Suppressor macrophage treated with lipopolysaccharide for 4 hours (primary cell): ENCODE results near the gene CALB2.
"Not testable (repeated sequence)": the region's sequence is repeated elsewhere in the genome, so short reads cannot be mapped to it uniquely, and the experiment has no call there.

Experiments
- DNase-seq: peaks from one replicate; pipeline ENCODE4 v3.0.0-alpha.2; 2020

The CALB2 gene

GRCh38 chr16:71353736-71354135, 4.8 kb upstream of the CALB2 start:
- DNase-seq = no peak

DNA sequence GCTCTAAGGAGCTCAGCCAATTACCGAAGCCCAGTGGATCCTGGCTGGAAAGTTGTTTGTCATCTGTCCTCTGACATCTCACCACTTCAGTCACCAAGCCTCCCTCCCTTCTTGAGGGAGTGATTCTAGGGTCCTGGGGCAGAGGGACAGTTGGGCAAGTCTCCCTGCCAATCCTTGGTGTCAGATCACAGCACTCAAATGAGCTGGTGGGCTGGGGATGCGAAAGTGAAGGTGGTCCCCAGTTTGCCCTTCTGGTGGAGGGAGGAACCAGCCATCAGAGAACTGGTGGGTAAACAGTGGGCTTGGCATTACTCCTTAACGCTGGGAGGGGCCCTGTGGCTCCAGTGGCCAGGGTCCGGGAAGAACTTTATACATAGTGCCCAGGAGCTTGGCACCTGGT, 4.4 kb upstream of the CALB2 start:
- DNase-seq = no peak

DNA sequence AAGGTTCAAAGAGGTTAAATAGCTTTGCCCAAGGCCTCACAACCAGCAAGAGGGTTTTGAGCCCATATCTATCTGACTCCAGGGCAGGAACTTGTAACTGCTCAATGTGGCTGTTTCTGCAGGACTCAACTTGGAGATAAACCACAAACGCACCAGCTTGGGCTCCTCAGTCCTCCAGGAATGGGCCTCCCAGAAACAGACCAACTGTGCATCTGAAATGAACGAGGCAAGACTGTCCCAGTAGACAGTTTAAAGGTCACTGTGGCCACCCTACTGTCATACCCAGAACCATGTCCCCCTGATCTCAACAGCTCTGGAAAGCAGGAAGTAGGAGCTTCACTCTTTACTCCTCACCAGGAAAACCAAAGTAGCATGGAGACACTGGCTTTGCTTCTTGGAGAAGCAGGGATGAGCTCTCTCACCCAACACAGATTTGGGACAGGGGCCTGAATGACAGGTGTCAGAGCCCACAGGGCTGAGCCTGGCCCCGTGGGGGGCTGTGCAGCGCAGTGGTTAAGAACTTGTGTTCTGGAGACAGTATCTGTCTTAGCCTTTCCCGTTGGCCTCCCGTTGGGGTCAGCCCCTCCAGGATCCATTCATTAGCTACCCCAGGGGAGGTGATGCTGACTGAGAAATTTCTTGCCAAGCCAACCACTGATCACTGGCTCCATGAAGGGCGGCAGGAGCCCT, 2.3 kb upstream of the CALB2 start:
- no peak for DNase-seq

DNA sequence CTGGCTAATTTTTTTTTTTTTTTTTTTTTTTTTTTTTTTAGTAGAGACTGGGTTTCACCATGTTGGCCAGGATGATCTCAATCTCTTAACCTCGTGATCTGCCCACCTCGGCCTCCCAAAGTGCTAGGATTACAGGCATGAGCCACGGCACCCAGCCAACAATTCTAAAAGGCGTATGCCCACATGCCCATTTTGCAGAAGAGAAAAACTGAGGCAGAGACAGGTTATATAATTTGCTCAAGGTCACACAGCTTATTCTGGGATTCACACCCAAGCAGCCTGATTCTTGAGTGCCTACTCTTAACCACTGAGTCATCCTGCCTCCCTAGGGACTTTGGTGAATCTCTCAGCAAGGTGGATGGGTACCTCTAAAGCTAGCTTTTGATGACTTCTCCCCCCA, 1.6 kb upstream of the CALB2 start:
- DNase-seq = not testable (repeated sequence)

- no peak for DNase-seq
Observed at GRCh38 chr16:71357681-71358080, 842 bp upstream of the CALB2 start.

DNA sequence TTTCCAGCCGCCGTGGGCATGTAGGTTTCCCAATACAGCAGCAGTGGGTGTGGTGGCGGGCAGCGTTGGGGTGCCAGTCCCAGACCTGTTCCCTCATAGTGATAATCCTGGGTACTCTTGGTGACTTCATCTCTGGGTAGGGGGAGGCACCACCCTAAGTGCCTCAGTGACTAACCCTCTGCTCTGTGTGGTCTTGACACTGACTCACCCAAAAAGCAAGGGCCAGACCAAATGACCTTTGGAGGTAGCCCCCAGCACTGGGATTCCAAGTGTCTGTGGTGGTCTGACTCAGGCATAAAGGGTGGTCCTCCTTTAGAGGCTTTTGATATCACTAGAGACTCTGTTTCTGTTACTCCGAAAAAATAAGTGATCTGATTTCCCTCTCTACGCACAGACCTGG, 908 bp downstream of the CALB2 start:
- no peak for DNase-seq

GRCh38 chr16:71360378-71360777, 1.9 kb downstream of the CALB2 start:
- DNase-seq = peak; percentile 2

DNA sequence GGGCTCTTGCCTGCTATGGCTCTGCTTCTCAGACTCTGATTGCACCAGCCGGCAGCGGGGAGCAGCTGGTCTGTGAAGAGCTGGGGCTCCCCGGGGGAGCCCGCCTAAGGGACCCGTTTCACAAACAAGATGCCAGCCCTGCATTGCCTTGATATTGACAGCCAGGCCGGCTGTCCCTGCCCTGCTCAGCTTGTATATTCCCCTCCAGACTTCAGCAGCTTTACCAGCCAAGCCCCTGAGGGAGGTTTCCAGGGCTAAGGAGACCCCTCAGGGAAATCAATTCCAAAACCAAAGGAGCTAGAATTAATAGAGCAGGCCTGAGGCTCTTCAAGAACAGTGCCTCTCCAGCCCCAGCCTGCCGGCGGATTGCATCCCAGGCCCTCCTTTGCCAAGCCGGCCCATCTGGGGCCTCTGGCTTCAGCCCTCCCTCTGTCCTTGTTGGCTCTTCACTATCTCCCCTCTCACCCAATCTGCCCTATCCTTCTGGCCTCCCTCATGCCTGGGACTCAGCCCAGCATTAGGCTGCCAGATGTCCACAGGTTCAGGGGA, 5.7 kb downstream of the CALB2 start:
- DNase-seq = no peak

GRCh38 chr16:71365021-71365420, 6.5 kb downstream of the CALB2 start:
- no peak for DNase-seq

DNA sequence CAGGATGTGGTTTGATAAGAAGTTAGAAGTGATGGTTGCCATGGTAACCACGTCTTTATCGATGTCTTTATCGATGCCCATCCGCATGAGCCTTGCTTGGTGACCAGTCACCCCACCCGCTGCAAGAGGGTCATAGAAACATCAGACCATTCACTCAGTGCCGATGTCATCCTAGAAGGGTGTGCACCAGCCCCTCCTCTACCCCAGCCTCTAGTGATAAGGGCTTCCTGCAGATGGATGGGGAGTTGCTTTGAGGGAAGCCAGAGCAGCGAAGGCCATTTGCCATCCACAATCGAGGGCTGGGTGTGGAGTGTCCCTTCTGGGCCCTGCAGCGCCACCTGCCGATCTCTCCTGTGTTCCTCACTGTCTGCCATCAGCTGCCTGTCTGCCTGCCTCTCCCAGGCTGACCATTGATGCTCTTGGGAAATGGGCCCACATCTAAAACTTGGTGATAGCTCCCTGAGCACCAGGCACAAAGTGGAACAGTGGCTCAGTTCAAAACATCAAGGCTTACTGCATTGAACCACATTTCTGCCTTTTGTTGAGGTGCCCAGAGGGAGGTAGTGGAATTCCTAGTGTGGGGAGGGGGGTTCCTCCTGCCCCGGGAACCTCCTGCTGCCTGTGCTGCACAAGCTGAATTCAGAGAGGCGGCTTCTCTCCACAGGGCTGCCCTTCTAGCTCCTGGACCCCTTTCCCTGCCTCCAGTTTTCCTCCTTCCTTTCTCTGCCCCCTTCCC, 8.9 kb downstream of the CALB2 start:
- DNase-seq = peak; percentile 52

DNA sequence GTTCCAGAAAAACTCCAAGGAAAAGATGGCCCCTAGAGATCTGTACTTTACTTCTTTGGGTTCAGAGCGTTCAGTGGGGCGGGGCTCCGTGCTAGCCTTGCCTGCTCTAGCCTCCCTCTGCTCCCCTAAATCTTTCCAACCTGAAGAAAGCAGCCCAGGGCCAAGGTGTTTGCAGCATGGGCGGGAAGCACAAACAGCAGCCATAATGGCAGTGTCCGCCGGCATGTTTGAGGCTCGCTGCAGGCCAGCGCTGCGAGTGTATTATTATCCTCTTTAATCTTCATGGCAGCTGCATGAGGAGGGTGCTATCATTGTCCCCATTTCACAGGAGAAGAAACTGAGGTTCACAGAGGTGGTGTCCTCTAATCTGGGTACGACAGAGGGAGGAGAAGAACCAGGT, 10.4 kb downstream of the CALB2 start:
- no peak for DNase-seq

- DNase-seq = no peak
Observed at GRCh38 chr16:71369494-71369893, 11.0 kb downstream of the CALB2 start.

DNA sequence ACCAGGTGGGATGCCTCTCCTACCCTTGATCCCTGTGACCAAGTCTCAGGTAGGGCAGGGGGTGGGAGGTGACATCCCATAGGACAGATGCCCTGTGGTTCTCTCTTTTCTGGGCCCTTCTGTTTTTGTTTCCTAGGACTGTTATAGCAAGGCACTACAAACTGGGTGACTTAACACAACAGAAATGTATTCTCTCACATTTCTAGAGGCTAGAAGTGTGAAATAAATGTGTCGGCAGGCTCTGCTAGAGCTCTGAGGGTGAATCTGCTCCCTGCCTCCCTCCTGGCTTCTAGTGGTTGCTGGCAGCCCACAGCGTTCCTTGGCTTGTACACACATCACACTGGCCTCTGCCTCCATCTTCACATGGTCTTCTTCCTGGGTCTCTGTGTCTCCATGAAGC, 12.7 kb downstream of the CALB2 start:
- DNase-seq = no peak

DNA sequence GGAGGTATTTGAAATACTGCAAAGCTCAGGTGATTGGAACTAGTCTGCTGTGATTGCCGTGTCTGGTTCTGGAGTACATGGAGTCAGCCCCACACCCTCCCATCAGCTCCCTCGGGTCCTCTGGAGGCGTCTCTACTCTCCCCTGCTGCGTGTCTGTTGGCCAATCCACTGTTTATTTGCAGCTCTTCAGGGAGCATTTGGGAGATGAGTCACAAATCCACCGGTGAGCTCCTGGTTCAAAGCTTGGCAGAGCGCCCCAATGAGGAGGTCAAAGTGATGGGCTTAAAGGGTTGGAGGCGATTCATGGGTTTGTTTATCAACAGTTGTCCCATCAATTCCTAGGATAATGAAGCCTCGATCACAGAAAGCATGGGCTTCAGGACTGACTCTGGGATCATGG, 14.6 kb downstream of the CALB2 start:
- DNase-seq = no peak

DNA sequence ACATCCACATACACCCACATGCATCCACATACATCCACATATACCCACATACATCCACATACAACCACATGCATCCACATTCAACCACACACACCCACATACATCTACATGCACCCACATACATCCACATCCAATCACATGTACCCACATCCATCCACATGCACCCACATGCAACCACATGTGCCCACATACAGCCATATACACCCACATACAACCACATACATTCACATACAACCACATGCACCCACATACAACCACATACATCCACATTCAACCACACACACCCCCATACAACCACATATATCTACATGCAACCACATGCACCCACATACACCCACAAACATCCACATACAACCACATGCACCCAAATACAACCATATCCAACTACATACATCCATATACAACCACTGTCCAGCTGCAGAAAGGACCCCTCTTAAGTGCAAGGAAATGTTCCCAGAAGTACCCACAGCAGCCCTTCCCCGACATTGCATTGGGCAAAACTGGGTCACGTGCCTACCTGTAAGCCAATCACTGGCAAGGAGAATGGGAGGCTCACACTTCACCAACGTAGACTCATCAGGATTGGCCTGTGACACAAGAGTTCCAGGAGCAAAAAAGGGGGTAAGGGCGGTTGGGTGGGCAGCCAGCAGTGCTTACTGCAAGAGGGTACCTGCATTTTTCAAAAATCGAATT, 18.1 kb downstream of the CALB2 start:
- no peak for DNase-seq

- no peak for DNase-seq
Observed at GRCh38 chr16:71379711-71380110, 21.2 kb downstream of the CALB2 start.

DNA sequence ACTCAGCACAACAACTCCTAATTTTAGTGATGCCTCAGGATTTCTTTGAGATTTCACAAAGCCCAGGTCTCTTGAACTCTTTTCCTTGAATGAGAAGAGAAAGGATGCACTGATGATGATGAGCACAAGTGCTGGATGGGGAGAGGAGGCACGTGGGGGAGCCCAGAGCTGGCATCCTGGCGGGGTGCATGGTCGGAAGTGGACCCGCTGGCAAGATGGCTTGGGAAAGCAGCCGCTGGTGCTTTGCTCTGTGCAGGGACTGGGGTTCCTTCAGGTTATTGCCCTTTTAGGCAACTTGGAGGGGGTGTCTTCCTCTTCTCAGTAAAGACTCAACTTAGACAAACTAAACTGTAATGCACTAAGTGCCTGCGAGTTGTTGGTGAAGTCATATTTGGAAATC, 22.3 kb downstream of the CALB2 start:
- no peak for DNase-seq

- DNase-seq = no peak
Observed at GRCh38 chr16:71383054-71383773, 24.7 kb downstream of the CALB2 start.

- DNase-seq = no peak
Observed at GRCh38 chr16:71384073-71384724, 25.7 kb downstream of the CALB2 start.

GRCh38 chr16:71387045-71387871, 28.7 kb downstream of the CALB2 start:
- no peak for DNase-seq

- no peak for DNase-seq
Observed at GRCh38 chr16:71389330-71389729, 30.8 kb downstream of the CALB2 start.

GRCh38 chr16:71396594-71396993, 38.1 kb downstream of the CALB2 start:
- DNase-seq = no peak
